ENCODE measurements around the gene ELOVL6. TPM values are rescaled to one million over a fixed set of nuclear protein-coding genes. Genes with fewer than 3 reads are reported as not detected.

ELOVL6 gene
- total and polyA plus RNA-seq, 12 donors, result 0.84 to 7.7 (median 2.8) TPM

- H3K27ac ChIP-seq, result no peak overlapping the region
- H3K27me3 ChIP-seq, result peaks cover 0 to 11% (median 0%) of the 10 kb centered on the region in 7 donors
- H3K9me3 ChIP-seq, result no peaks in the 10 kb centered on the region
- intact Hi-C loops (cut with DNase I), result loop anchor here in 1 of 10 donors (5.0 kb wide), 1 partner anchor 521 kb away; no protein-coding TSS in a partner anchor
- H3K4me3 ChIP-seq, result no peak overlapping the region
- no peaks in the 10 kb centered on the region for H3K36me3 ChIP-seq
- ATAC-seq (no peak), DNase-seq (no peak)
- 49 to 50% methylated on average over 3 of the region's 3 CpGs for WGBS, 2 donors
- H3K4me1 ChIP-seq, result peaks cover 0 to 14% (median 0%) of the 10 kb centered on the region in 9 donors
- no peak for TF ChIP-seq CTCF (IDR thresholded peaks at IDR 0.05)
Observed at GRCh38 chr4:109996526-109996925, 201.9 kb downstream of the ELOVL6 start.
